Left kidney (tissue), 8 donors: ENCODE data around the gene KCTD4. TPM values are rescaled to one million over a fixed set of nuclear protein-coding genes. Genes with fewer than 3 reads are reported as not detected.
"Not testable (repeated sequence)": the region's sequence is repeated elsewhere in the genome, so short reads cannot be mapped to it uniquely, and the experiment has no call there.

Source experiments
- DNase-seq: peaks from one replicate; pipeline ENCODE4 v3.0.0-alpha.2; 2013
- long read RNA-seq, 8 donors: transcript quantifications; one replicate each; lab custom pipeline, GENCODE V29; 2026
- polyA plus RNA-seq: library from polyadenylated mRNA; unstranded; fragments of 120-200 nt; gene quantifications from one replicate; pipeline ENCODE4 v1.2.1, GENCODE V29; 2013; ENCODE audit not compliant: insufficient read length

KCTD4 gene
- 0.63 TPM for polyA plus RNA-seq
- long read RNA-seq, donor 1: 0 reads
- long read RNA-seq, donor 2: 0 reads
- long read RNA-seq, donor 3, partial matches to known transcripts: 24 of 38 reads
- long read RNA-seq, donor 3, other reads (novel, unspliced or antisense): 14 of 38 reads
- long read RNA-seq, donor 4: 0 reads
- long read RNA-seq, donor 5, partial matches to known transcripts: 85 of 177 reads
- long read RNA-seq, donor 5, other reads (novel, unspliced or antisense): 90 of 177 reads
- long read RNA-seq, donor 6, partial matches to known transcripts: 19 of 95 reads
- long read RNA-seq, donor 6, other reads (novel, unspliced or antisense): 76 of 95 reads
- long read RNA-seq, donor 7: 0 reads
- long read RNA-seq, donor 8, partial matches to known transcripts: 0 of 1 reads
- long read RNA-seq, donor 8, other reads (novel, unspliced or antisense): 0 of 1 reads

GRCh38 chr13:45200701-45201232, at the start of gene KCTD4:
Gene KCTD4, minus strand, starts transcription at chr13:45201045. Its CDS starts 6,478 bp downstream, at chr13:45194567.
- no peak for DNase-seq

GRCh38 chr13:45249662-45250061, 48.8 kb upstream of the KCTD4 start:
- no peak for DNase-seq

- not testable (repeated sequence) for DNase-seq
These were observed 43.9 kb upstream of the KCTD4 start for GRCh38 chr13:45244736-45245135.

- DNase-seq: no peak
These were observed 42.2 kb upstream of the KCTD4 start for GRCh38 chr13:45243077-45243476.

GRCh38 chr13:45242524-45242923, 41.7 kb upstream of the KCTD4 start:
- no peak for DNase-seq

- no peak for DNase-seq
These were observed 41.2 kb upstream of the KCTD4 start for GRCh38 chr13:45242070-45242469.

- no peak for DNase-seq
These were observed 39.3 kb upstream of the KCTD4 start for GRCh38 chr13:45240143-45240542.

GRCh38 chr13:45238945-45239795, 38.3 kb upstream of the KCTD4 start:
- no peak for DNase-seq

GRCh38 chr13:45232591-45232990, 31.7 kb upstream of the KCTD4 start:
- no peak for DNase-seq

GRCh38 chr13:45231722-45232121, 30.9 kb upstream of the KCTD4 start:
- DNase-seq: no peak

- DNase-seq: no peak
These were observed 30.5 kb upstream of the KCTD4 start for GRCh38 chr13:45231305-45231704.

- DNase-seq: no peak
These were observed 28.3 kb upstream of the KCTD4 start for GRCh38 chr13:45229172-45229571.

GRCh38 chr13:45228002-45228401, 27.2 kb upstream of the KCTD4 start:
- DNase-seq: no peak

GRCh38 chr13:45226024-45226423, 25.2 kb upstream of the KCTD4 start:
- no peak for DNase-seq

GRCh38 chr13:45225370-45225769, 24.5 kb upstream of the KCTD4 start:
- DNase-seq: no peak

- no peak for DNase-seq
These were observed 23.3 kb upstream of the KCTD4 start for GRCh38 chr13:45224176-45224575.

- DNase-seq: no peak
These were observed 22.1 kb upstream of the KCTD4 start for GRCh38 chr13:45222919-45223318.

- DNase-seq: no peak
These were observed 21.7 kb upstream of the KCTD4 start for GRCh38 chr13:45222516-45222915.

GRCh38 chr13:45220403-45220802, 19.6 kb upstream of the KCTD4 start:
- DNase-seq: no peak

GRCh38 chr13:45219938-45220375, 19.1 kb upstream of the KCTD4 start:
- DNase-seq: no peak

GRCh38 chr13:45219123-45219891, 18.5 kb upstream of the KCTD4 start:
- no peak for DNase-seq

- no peak for DNase-seq
These were observed 17.8 kb upstream of the KCTD4 start for GRCh38 chr13:45218689-45219088.
